HTERT RPE-1 (cell line): Measurements from ENCODE around the gene FTO.

Experiments
- in situ Hi-C: fragments of 300-500 bp; cut with MboI; formaldehyde crosslinking; loops from 4 replicates; pipeline ENCODE4 v1.14.3; 2020; ENCODE audit warnings: low sequenced_read_pairs

The FTO gene

DNA sequence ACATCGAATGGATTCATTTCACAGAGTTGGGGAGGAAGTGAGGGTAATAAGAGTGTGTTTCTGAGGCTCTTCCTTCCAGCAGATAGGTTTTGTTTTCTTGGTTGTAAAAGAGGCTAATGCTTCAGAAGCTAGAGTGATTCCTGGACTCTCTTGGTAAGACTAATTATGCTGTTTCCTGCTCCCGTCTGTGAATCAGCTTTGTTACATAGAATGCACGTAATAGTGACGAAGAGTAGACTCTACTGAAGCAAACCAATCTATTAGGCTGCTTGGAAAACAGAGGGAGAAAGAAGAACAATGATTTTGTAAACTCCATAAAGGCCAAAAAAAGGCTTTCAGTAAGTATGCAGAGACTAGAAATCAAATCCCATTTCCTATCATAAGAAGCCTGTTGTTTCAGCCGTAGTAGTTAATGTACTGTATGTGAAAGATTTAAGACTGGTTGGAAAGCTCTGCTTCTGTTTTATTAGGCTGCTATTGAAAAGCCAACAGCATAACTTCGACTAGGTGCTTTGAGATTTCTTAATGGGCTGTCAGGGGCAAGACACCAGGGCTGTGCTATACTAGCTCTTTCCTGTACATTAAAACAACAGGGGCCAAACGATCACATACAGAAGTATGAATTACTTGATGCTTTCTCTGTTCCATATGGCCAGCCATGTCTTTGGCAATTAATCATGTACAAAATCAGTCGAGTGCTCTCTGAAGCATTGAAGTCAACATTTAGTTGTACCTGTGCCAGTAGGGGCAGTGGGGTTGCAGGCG, 219.0 kb downstream of the FTO start:
- in situ Hi-C loops = no loop called here

DNA sequence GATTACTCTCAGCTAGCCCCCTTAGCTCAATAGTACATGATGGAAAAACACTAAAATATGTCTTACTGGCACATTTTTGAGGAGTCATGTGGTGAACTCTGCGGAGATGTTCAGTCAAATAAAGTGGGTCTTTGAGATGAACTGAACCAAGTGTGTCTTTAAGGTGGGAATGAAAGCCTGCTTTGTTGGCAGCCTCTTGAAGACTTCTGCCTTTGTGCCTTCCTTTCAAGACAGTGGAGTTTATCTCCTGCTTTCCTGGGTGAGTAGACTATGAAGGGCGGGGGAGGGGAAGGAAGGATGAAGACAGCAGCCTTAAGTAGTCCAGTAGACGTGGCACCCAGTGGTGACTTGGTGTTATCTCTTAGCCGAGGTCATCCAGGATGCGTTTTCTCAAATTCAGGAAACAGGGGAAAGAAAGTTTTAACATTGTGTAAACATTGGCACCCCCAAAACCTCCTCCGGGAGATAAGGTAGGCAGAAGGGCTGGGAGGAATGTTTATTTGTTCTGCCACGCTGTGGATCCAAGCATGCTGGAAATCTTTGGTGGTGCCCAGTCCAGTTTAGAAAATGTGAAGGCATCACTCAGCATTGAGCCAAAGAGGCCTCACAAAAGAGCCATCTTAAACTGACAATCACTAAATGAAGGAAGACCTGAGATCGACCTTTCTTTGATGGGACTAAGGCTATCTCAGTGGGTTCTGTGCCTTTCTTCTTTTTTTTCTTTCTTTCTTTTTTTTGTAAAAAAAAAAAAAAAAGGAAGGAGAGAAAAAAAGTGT, 220.6 kb downstream of the FTO start:
- in situ Hi-C loops = no loop called here

DNA sequence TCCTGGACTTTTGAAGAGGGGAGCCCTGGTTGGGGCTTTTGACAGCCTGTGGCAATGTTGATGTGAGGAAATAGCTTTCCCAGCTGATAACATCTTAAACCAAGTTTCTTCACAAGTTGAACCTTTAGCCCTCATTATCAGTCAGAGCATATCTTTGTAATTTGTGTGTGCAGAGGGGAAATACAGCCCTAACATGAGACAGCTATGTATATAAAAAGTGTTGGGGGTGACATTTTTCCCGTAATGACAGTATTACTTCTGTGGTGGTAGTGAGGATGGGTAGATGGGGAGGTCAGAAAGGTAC, 221.1 kb downstream of the FTO start:
- in situ Hi-C loops = no loop called here

DNA sequence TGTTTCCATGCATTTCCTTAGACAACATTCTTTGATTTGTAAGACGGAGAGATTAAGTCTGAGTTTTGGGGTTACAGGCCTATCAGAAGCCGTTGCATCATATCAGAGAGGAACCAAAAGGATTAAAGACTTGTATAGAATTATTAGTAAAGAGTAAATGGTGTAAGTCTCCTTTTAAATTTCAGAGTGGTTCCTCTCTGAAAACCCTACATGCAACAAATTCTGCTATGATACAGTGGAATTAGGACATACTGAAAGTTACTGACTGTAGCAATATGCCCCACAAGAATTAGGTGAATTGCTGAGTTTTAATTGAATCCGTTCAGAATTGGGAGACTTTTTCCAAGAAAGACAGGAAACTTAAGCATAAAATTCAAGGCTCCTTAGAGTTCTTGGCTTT, 221.6 kb downstream of the FTO start:
- in situ Hi-C loops = no loop called here

GRCh38 chr16:53926209-53926608, 222.3 kb downstream of the FTO start:
- in situ Hi-C loops = no loop called here

DNA sequence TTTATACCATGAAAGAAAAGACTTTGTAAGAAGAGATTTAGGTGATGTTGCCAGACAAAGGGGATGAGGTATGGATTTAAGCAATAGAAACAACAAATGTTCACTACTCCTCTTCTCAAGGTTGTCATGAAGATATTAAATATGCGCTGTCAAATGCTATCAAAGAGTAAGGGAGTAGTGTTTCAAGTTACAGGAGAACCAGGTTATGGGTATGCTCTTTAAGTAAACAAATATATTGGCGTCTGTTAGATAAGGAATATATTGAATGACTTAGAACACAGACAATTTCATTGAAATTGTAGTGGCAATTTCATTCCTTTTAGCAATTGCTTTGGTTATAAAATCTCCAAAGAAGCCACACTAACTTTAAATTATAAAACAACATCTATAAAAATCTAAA, 229.0 kb downstream of the FTO start:
- in situ Hi-C loops = no loop called here

DNA sequence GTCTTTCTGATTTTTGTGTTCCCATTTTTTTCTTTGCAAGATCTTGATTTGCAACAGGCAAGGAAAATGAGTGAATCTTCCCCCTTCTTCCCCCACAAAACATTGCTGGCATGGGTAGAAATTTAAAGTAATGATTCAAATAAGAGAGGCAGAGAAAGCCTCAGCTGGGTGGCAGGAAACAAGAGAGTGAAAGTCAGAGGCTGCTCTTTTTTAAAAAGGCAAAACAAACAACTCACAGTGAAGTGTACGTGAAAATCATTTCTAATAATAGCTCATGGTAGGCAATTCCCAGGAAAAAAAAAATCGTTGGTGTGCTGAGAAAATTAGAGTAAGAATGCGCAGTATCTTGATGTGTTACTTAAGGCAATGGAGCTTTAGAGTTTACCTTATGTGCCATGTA, 229.5 kb downstream of the FTO start:
- in situ Hi-C loops = no loop called here

- in situ Hi-C loops = no loop called here
These were observed 232.1 kb downstream of the FTO start for GRCh38 chr16:53936052-53936451.

- in situ Hi-C loops = no loop called here
These were observed 232.6 kb downstream of the FTO start for GRCh38 chr16:53936529-53936928.

GRCh38 chr16:53937161-53937880, 233.4 kb downstream of the FTO start:
- in situ Hi-C loops = no loop called here

- in situ Hi-C loops = no loop called here
These were observed 240.1 kb downstream of the FTO start for GRCh38 chr16:53944025-53944424.

DNA sequence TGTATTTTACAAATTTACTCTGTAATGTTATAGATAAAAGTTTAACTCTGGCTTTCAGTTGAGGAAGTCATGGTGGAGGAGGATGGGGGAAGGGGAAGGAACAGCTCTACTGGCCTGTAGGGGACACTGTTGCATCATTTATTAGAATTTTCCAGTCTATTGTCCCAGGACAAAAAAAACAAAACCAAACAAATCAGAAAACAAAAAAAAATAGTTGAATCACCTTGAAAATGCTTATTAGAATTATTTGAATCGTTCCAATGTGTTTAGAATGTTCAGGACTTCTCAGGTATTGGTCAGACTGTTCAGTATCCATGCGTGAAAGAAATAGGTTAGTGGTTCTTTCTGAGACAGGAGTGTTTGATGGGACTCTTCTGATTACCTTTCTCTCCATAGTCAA, 242.0 kb downstream of the FTO start:
- in situ Hi-C loops = no loop called here

DNA sequence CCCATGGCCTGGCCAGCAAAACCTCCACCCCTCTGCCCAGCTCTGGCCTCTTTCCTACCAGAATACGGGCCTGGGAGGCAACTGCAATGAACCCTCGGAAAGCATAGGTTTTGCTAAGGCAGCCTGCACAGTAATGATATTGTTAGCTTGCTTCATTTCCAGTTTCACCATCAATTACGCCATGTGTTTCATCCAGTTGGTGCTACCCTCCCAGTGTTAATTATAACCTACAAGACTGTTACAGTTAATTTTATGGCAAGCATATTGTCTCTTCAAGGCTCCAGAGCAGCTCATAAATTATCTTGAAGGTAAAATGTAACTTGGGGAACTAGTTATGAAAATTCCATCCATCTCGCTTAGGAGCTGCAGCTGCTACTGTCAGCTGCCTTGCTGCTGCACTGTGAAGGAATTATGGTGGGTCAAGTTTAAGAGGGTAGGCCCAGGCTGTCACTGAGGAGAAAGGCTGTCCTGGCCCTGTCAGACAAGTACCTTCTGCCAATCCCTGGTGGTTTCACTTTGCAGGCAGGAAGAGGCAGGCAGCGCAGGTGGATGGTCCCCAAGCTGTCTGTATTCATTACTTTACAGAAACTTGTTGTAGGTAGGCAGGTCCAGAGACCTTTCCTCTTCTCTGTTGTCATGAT, 242.9 kb downstream of the FTO start:
- in situ Hi-C loops = no loop called here

GRCh38 chr16:53947642-53948041, 243.7 kb downstream of the FTO start:
- in situ Hi-C loops = no loop called here

DNA sequence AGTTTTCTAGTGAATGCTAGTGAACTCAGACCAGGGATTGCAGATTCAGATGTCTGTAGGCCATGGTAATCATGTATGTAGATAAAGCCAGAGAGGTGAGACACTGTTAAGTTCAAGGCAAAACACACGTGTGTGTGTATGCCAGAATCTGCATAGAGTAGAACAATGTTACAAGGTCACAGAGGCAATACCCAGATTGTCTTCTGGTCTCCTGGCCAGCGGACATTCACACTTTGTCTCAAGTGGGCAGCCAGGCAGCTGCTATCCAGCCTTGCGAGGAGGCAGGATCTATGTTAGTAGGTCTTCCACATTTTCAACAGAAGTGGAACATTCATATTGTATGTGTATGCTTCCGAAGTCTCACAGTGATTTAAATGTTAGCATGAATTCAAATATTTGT, 244.4 kb downstream of the FTO start:
- in situ Hi-C loops = no loop called here

- in situ Hi-C loops = no loop called here
These were observed 244.9 kb downstream of the FTO start for GRCh38 chr16:53948734-53949430.

GRCh38 chr16:53949715-53950410, 245.9 kb downstream of the FTO start:
- in situ Hi-C loops = no loop called here

DNA sequence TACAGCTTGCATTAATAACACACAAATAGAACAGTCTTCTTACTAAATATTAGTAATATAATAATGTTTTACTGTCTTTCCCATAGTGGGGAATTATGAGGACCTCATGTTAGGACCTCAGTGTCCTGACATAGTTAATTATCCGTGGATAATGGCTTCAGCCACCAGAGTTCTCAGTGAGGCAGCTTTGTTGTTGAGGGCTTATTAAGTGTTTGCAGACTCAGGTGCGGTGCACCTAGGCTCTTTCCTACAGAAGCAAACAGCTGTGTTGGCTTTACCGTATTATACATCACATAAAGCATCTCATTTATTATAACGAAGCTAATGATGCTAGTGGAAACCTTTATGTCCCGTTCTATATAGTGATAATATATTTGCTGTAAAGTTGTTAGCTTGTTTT, 246.7 kb downstream of the FTO start:
- in situ Hi-C loops = no loop called here

DNA sequence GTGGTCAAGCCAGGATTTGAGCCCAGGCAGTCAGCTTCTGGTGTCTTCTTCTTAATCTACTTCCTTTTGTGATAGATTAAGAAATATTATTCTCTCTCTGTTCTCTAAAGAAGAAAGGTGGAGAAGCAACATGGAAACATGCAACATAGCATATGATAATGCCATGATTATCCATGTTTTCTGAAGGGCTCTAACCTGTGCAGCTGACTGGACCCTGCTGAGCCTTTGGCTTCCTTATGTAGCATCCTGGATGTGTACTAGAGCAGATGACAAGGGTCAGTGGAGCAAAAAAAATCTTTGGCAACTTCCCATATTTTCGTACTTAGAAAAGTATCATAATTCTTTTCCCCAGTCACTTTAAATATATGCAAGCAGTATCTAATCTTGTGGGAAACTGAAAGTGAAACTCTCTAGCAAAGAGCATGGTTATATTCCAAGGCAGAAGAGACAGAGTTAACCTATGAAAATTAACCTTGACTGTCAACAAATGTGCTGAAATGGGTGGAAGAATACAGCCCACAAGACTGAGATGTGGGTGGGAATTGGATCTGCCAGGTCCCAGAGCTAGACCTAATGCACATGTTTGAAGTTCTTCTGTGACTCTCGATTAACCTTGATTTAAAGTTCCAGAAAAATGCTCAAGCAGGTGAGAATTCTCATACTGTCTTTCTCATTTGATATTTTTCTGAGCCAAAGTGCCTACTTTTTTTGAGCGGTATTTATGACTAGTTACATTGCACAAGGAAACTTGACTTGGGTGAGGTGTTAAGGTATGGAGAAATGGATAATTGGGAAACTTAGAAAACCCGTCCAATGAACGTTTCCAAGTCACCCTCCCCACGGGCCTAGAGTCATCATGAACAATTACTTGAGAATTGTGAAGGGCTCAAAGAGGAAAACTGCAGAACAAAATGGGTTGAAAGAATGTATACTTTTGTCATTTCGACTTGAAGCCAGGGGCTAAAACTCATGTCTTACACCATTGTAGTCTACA, 248.6 kb downstream of the FTO start:
- in situ Hi-C loops = no loop called here
